Central memory CD8-positive, alpha-beta T cell (primary cell): ENCODE results near the gene DEPDC4.
"Not testable (repeated sequence)": the region's sequence is repeated elsewhere in the genome, so short reads cannot be mapped to it uniquely, and the experiment has no call there.

Experiments used
- ATAC-seq: fragments of 150-1000 bp; cut with Tn5 transposase; replicated peaks from 2 replicates; pipeline ENCODE4 v1.10.0; 2022; ENCODE audit warnings: mild to moderate bottlenecking, moderate FRiP score, moderate number of reproducible peaks; ENCODE audit not compliant: poor library complexity, severe bottlenecking; ENCODE audit errors: extremely low read depth
- DNase-seq, 2 donors: peaks; one replicate each; pipeline ENCODE4 v3.0.0; 2021; ENCODE audit warnings: low spot score in 2 of 2
- H3K27ac Mint-ChIP-seq: one replicate; pipeline ENCODE4 v1.8.0; 2022; ENCODE audit warnings: low read depth, mild to moderate bottlenecking, moderate library complexity, mixed read lengths
- H3K27me3 Mint-ChIP-seq: one replicate; pipeline ENCODE4 v1.8.0; 2022; ENCODE audit warnings: mixed read lengths
- H3K36me3 Mint-ChIP-seq: one replicate; pipeline ENCODE4 v1.8.0; 2022; ENCODE audit warnings: mild to moderate bottlenecking, moderate library complexity, mixed read lengths; ENCODE audit not compliant: insufficient read depth
- H3K4me1 Mint-ChIP-seq: one replicate; pipeline ENCODE4 v1.8.0; 2022; ENCODE audit warnings: mixed read lengths
- H3K4me3 Mint-ChIP-seq: one replicate; pipeline ENCODE4 v1.8.0; 2022; ENCODE audit warnings: mild to moderate bottlenecking, moderate library complexity, mixed read lengths
- H3K9me3 Mint-ChIP-seq: one replicate; pipeline ENCODE4 v1.8.0; 2022; ENCODE audit warnings: mixed read lengths

The DEPDC4 gene

GRCh38 chr12:100279607-100280244 is 12.8 kb upstream of the DEPDC4 start:
- DNase-seq (no peak), ATAC-seq (no peak)
- no peak overlapping the region for H3K27ac Mint-ChIP-seq
- peaks cover 8% of the 10 kb centered on the region for H3K36me3 Mint-ChIP-seq
- H3K4me1 Mint-ChIP-seq, result peaks cover 40% of the 10 kb centered on the region
- no peaks in the 10 kb centered on the region for H3K9me3 Mint-ChIP-seq
- H3K4me3 Mint-ChIP-seq, result no peak overlapping the region
- no peaks in the 10 kb centered on the region for H3K27me3 Mint-ChIP-seq

DNA sequence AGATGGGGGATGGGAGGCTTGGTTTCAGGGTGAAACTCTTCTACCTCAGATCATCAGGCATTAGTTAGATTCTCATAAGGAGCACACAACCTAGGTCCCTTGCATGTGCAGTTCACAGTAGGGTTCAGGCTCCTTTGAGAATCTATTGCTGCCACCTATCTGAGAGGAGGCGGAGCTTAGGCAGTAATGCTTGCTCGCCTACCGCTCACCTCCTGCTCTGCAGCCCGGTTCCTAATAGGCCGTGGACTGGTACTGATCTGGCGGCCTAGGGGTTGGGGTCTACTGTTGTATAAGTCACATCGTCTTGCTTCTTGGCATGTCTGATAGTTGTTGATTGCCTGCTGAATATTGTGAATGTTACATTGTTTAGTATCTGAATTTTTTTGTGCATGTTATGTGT is 12.3 kb upstream of the DEPDC4 start:
- ATAC-seq, result no peak
- Mint-ChIP-seq H3K36me3 (peaks cover 10% of the 10 kb centered on the region), H3K4me3 (no peak overlapping the region), H3K27me3 (no peaks in the 10 kb centered on the region), H3K9me3 (no peaks in the 10 kb centered on the region), H3K4me1 (peaks cover 46% of the 10 kb centered on the region), H3K27ac (no peak overlapping the region)
- DNase-seq, result no peak

- no peak overlapping the region for H3K27ac Mint-ChIP-seq
- no peak overlapping the region for H3K4me3 Mint-ChIP-seq
- peaks cover 56% of the 10 kb centered on the region for H3K4me1 Mint-ChIP-seq
- H3K9me3 Mint-ChIP-seq, result no peaks in the 10 kb centered on the region
- DNase-seq, result no peak
- peaks cover 7% of the 10 kb centered on the region for H3K36me3 Mint-ChIP-seq
- no peaks in the 10 kb centered on the region for H3K27me3 Mint-ChIP-seq
- no peak for ATAC-seq
Observed at GRCh38 chr12:100274291-100274690, 7.4 kb upstream of the DEPDC4 start.

- no peaks in the 10 kb centered on the region for H3K27me3 Mint-ChIP-seq
- H3K4me1 Mint-ChIP-seq, result peaks cover 56% of the 10 kb centered on the region
- no peak overlapping the region for H3K4me3 Mint-ChIP-seq
- H3K27ac Mint-ChIP-seq, result no peak overlapping the region
- no peaks in the 10 kb centered on the region for H3K9me3 Mint-ChIP-seq
- no peak for ATAC-seq
- peaks cover 7% of the 10 kb centered on the region for H3K36me3 Mint-ChIP-seq
- no peak for DNase-seq
Observed at GRCh38 chr12:100273782-100274181, 6.9 kb upstream of the DEPDC4 start.

GRCh38 chr12:100268835-100269564 is 2.1 kb upstream of the DEPDC4 start:
- H3K9me3 Mint-ChIP-seq, result no peaks in the 10 kb centered on the region
- no peak overlapping the region for H3K27ac Mint-ChIP-seq
- DNase-seq, result no peak
- H3K27me3 Mint-ChIP-seq, result no peaks in the 10 kb centered on the region
- peaks cover 45% of the 10 kb centered on the region for H3K4me1 Mint-ChIP-seq
- H3K4me3 Mint-ChIP-seq, result peak overlapping the region; percentile 97
- H3K36me3 Mint-ChIP-seq, result peaks cover 7% of the 10 kb centered on the region
- no peak for ATAC-seq

GRCh38 chr12:100267603-100268281 is 863 bp upstream of the DEPDC4 start:
- ATAC-seq (no peak), DNase-seq (peak; percentile 15 to 18)
- peaks cover 7% of the 10 kb centered on the region for H3K36me3 Mint-ChIP-seq
- peaks cover 32% of the 10 kb centered on the region for H3K4me1 Mint-ChIP-seq
- H3K4me3 Mint-ChIP-seq, result peak overlapping the region; percentile 97
- H3K27ac Mint-ChIP-seq, result peak overlapping the region; percentile 98
- H3K27me3 Mint-ChIP-seq, result no peaks in the 10 kb centered on the region
- no peaks in the 10 kb centered on the region for H3K9me3 Mint-ChIP-seq

DNA sequence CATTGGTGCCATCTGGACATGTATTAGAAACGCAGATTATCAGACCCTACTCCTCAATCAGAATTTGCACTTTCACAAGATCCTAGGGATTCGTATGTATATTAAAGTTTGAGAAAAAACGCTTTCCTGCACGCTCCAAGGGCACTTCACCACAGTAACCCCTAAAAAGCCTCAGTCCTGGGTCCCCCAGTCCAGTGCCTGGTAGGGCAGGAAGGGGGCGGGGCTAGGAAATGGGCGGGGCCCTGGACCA is 369 bp downstream of the DEPDC4 start:
- peak overlapping the region; percentile 98 for H3K27ac Mint-ChIP-seq
- H3K27me3 Mint-ChIP-seq, result no peaks in the 10 kb centered on the region
- no peaks in the 10 kb centered on the region for H3K9me3 Mint-ChIP-seq
- H3K4me3 Mint-ChIP-seq, result peak overlapping the region; percentile 97
- H3K36me3 Mint-ChIP-seq, result peaks cover 7% of the 10 kb centered on the region
- no peak for DNase-seq
- peak; percentile 81 for ATAC-seq
- peaks cover 29% of the 10 kb centered on the region for H3K4me1 Mint-ChIP-seq

DNA sequence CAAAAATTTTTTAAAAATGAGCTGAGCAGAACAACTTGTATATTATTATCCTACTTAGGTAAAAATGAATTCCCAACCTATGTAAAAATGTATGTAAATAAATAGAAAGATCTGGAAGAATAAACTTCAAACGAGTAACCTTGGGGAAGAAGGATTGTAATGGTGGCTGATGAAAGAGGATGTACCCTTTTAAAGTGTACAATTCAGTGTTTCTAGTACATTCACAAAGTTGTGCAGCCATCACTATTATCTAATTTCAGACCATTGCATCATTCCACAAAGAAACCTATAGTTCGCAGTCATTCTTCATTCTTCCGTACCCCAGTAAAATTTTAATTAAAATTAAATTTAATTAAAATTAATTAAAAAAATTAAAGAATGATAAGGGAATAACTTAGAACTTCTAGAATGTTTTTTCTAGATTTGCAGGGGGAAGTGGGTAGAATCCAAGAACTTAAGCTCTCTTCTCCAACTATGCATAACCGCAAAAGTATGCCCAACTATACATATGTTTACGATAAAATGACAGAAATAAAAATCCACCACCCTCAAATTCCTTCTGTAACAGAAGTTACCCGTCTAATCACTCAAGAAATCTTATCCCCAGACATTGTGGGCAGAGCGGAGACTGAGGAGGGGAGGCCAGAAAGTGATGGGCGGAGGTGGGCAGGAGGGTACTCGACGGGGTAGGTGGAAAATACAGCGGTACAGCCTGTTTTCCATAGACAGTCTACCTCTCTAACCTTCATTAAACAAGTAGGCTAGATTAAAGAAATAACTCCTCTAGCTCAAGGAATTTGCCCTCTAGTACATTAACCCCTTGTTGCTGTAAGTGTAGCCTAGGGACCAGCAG is 921 bp downstream of the DEPDC4 start:
- peaks cover 29% of the 10 kb centered on the region for H3K4me1 Mint-ChIP-seq
- H3K36me3 Mint-ChIP-seq, result peaks cover 7% of the 10 kb centered on the region
- DNase-seq (no peak), ATAC-seq (no peak)
- peak overlapping the region; percentile 97 for H3K4me3 Mint-ChIP-seq
- H3K9me3 Mint-ChIP-seq, result no peaks in the 10 kb centered on the region
- H3K27ac Mint-ChIP-seq, result peak overlapping the region; percentile 98
- no peaks in the 10 kb centered on the region for H3K27me3 Mint-ChIP-seq

GRCh38 chr12:100265107-100265506 is 1.8 kb downstream of the DEPDC4 start:
- not testable (repeated sequence) for H3K36me3 Mint-ChIP-seq, H3K4me3 Mint-ChIP-seq, H3K27me3 Mint-ChIP-seq, H3K9me3 Mint-ChIP-seq, H3K27ac Mint-ChIP-seq, ATAC-seq, DNase-seq
- peaks cover 29% of the 10 kb centered on the region for H3K4me1 Mint-ChIP-seq

GRCh38 chr12:100263131-100263530 is 3.7 kb downstream of the DEPDC4 start:
- Mint-ChIP-seq H3K9me3 (no peaks in the 10 kb centered on the region), H3K4me3 (no peak overlapping the region), H3K27ac (no peak overlapping the region), H3K36me3 (peaks cover 7% of the 10 kb centered on the region), H3K4me1 (peaks cover 13% of the 10 kb centered on the region), H3K27me3 (no peaks in the 10 kb centered on the region)
- ATAC-seq (no peak), DNase-seq (no peak)

GRCh38 chr12:100258127-100258526 is 8.8 kb downstream of the DEPDC4 start:
- H3K27me3 Mint-ChIP-seq, result no peaks in the 10 kb centered on the region
- no peak overlapping the region for H3K27ac Mint-ChIP-seq
- no peak for ATAC-seq
- H3K9me3 Mint-ChIP-seq, result no peaks in the 10 kb centered on the region
- no peaks in the 10 kb centered on the region for H3K4me1 Mint-ChIP-seq
- no peaks in the 10 kb centered on the region for H3K36me3 Mint-ChIP-seq
- DNase-seq, result no peak
- no peak overlapping the region for H3K4me3 Mint-ChIP-seq

GRCh38 chr12:100254876-100255275 is 12.0 kb downstream of the DEPDC4 start:
- Mint-ChIP-seq H3K36me3 (no peaks in the 10 kb centered on the region), H3K9me3 (no peaks in the 10 kb centered on the region), H3K27me3 (no peaks in the 10 kb centered on the region), H3K4me1 (no peaks in the 10 kb centered on the region), H3K27ac (no peak overlapping the region), H3K4me3 (no peak overlapping the region)
- ATAC-seq (no peak), DNase-seq (no peak)
